ENCODE results near the gene JARID2. TPM values are rescaled to one million over a fixed set of nuclear protein-coding genes. Genes with fewer than 3 reads are reported as not detected.

Gene JARID2
- total RNA-seq, 2 donors from 2014 or later = 9.1 to 10.7 TPM

GRCh38 chr6:15268137-15268908 lies 22.5 kb downstream of the JARID2 start:
- Histone ChIP-seq H3K27me3 (no peaks in the 10 kb centered on the region), H3K36me3 (no peaks in the 10 kb centered on the region), H3K9ac (ENCODE audit: low read depth in 2 of 2, low read length in 2 of 2) (no peak overlapping the region), H3K9me3 (no peaks in the 10 kb centered on the region), H3K4me1 (peaks cover 3% of the 10 kb centered on the region), H3K4me3 (no peak overlapping the region), H3K27ac (peak overlapping the region; percentile 21)
- intact Hi-C loops (cut with DNase I) = no loop called here
- no peak for DNase-seq
- no peak for TF ChIP-seq CTCF (IDR thresholded peaks at IDR 0.05)

DNA sequence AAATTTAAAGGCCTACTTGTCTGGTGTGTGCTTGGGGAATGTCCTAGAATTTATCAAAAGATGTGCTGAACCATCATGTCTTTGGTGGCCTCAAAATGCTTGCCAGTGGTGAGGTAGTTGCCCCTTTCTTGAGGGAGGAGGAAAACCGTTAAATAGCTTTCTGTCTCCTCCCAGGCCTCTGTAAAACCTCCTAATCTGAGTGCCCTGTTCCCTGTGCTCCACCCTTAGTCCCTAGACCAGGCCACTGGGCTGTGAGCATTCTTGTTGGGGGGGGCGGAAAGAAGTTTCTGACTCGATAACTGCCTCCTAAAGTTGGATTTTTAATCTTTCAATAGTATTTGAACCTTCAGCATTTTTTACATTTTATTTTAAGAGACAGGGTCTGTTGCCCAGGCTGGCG lies 23.1 kb downstream of the JARID2 start:
- H3K27ac ChIP-seq = peak overlapping the region; percentile 21
- H3K36me3 ChIP-seq = no peaks in the 10 kb centered on the region
- no peak for DNase-seq
- no peaks in the 10 kb centered on the region for H3K9me3 ChIP-seq
- peaks cover 3% of the 10 kb centered on the region for H3K4me1 ChIP-seq
- H3K27me3 ChIP-seq = no peaks in the 10 kb centered on the region
- H3K4me3 ChIP-seq = no peak overlapping the region
- intact Hi-C loops (cut with DNase I) = no loop called here
- H3K9ac ChIP-seq (ENCODE audit: low read depth in 2 of 2, low read length in 2 of 2) = no peak overlapping the region
- TF ChIP-seq CTCF (IDR thresholded peaks at IDR 0.05) = no peak

- intact Hi-C loops (cut with DNase I) = no loop called here
- H3K4me3 ChIP-seq = no peak overlapping the region
- no peaks in the 10 kb centered on the region for H3K27me3 ChIP-seq
- H3K9me3 ChIP-seq = no peaks in the 10 kb centered on the region
- H3K36me3 ChIP-seq = no peaks in the 10 kb centered on the region
- peaks cover 3% of the 10 kb centered on the region for H3K4me1 ChIP-seq
- H3K9ac ChIP-seq (ENCODE audit: low read depth in 2 of 2, low read length in 2 of 2) = no peak overlapping the region
- TF ChIP-seq CTCF (IDR thresholded peaks at IDR 0.05) = no peak
- no peak for DNase-seq
- H3K27ac ChIP-seq = no peak overlapping the region
Measured at GRCh38 chr6:15269619-15270018, 23.8 kb downstream of the JARID2 start.

DNA sequence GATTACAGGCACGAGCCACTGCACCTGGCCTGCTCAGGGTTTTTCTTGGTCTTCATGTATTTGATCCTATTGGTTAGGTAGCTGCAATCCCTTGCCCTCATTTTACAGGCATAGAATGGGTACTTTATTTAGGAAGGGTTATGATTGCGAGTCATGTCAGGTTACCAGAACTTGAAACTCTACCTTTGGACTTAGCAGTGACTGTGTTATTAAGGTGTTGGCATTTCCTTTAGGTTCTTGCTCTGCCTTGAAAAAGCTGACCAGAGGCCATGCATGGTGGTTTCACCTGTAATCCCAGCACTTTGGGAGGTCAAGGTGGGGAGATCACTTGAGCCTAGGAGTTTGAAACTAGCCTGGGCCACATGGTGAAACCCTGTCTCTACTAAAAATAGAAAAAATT lies 24.5 kb downstream of the JARID2 start:
- Histone ChIP-seq H3K9ac (ENCODE audit: low read depth in 2 of 2, low read length in 2 of 2) (no peak overlapping the region), H3K27ac (no peak overlapping the region), H3K9me3 (no peaks in the 10 kb centered on the region), H3K36me3 (no peaks in the 10 kb centered on the region), H3K4me1 (peaks cover 3% of the 10 kb centered on the region), H3K4me3 (no peak overlapping the region), H3K27me3 (no peaks in the 10 kb centered on the region)
- TF ChIP-seq CTCF (IDR thresholded peaks at IDR 0.05) = no peak
- no peak for DNase-seq
- intact Hi-C loops (cut with DNase I) = no loop called here

DNA sequence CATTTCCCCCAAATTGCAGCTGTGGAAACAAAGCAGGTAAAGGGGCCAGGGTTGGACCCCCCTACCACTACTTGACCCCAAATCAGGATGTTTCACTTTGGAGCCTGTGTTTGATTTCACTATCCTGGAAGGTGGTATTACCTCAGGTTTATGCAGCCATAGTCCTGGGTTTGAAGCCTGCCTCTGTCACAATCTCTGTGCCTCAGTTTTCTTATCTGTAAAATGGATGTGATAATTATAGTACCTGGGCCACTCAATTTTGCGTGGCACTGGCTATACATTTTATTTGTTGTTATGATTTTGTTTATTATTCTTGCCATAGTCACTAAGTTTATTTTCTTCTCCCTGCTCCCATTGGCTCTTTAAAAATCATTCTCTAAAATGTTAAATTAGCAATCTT lies 26.7 kb downstream of the JARID2 start:
- peaks cover 3% of the 10 kb centered on the region for H3K4me1 ChIP-seq
- intact Hi-C loops (cut with DNase I) = no loop called here
- TF ChIP-seq CTCF (IDR thresholded peaks at IDR 0.05) = no peak
- DNase-seq = no peak
- no peaks in the 10 kb centered on the region for H3K9me3 ChIP-seq
- H3K9ac ChIP-seq (ENCODE audit: low read depth in 2 of 2, low read length in 2 of 2) = no peak overlapping the region
- no peak overlapping the region for H3K4me3 ChIP-seq
- H3K27me3 ChIP-seq = no peaks in the 10 kb centered on the region
- no peak overlapping the region for H3K27ac ChIP-seq
- H3K36me3 ChIP-seq = no peaks in the 10 kb centered on the region

All from colonic mucosa (tissue), 4 donors.